Endothelial cell of umbilical vein (primary cell): Measurements from ENCODE around the gene ARHGEF25.

Experiments
- CTCF ChIP-seq, 2 donors: IDR thresholded peaks; 1 replicate in 1 of 2; 2 replicates in 1 of 2; pipeline ENCODE4 v1.5.1; 2011; ENCODE audit warnings: low read length in 2 of 2, mild to moderate bottlenecking in 2 of 2, moderate library complexity in 2 of 2, control low read depth in 1 of 2, inconsistent platforms in 1 of 2, low read depth in 1 of 2; ENCODE audit not compliant: insufficient read depth in 1 of 2; ENCODE audit errors: extremely low read depth in 1 of 2
- POLR2AphosphoS5 ChIP-seq: IDR thresholded peaks from 2 replicates; pipeline ENCODE4 v1.6.1; 2012; ENCODE audit warnings: low read depth, mild to moderate bottlenecking, control low read depth, low read length, moderate library complexity; ENCODE audit not compliant: insufficient read depth

- TF ChIP-seq POLR2AphosphoS5 (no peak), CTCF (IDR thresholded peaks at IDR 0.05; ENCODE audit: extremely low read depth in 1 of 2, insufficient read depth in 1 of 2, low read depth in 1 of 2, low read length in 2 of 2) (no peak)
Measured at GRCh38 chr12:57624441-57625220, 13.4 kb downstream of the ARHGEF25 start.
